ENCODE measurements around the gene SLC35B1.
A peak's percentile ranks its signal among the peaks of the same experiment; 100 is the strongest.

SLC35B1 gene

DNA sequence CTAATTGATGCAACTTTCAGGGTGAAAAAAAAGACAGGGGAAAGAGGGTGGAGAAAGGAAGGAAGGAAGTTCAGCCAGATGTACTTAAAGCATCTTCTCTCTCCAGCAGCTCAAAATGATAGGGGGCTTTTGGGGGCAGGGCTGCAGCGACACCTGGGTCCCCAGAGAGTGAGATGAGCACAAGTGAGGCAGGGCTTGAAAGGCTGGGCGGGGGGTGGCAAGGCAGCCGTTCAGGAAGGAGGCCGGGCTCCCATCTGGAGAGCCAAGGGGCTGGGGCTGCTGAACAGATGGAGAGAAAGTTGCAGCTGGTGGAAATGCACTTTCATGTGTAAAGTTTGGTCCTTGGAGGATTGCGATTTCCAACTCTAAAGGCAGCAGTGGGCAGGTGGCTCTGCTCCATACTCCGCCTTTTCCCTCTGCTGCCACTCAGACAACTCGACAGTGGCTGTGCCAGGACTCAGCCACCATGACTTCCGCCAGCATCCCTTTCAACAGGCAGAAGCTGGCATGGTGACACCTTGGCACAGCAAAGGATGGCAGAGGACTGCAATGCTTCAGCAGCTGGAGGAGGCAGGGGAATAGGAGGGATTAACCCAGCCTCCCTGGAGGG lies 7.7 kb downstream of the SLC35B1 start:
- Histone ChIP-seq H3K79me1 (ENCODE audit: low read length) (no peaks in the 10 kb centered on the region), H3K4me1 (ENCODE audit: control insufficient read depth, low read depth, low read length) (no peaks in the 10 kb centered on the region), H3K4ac (ENCODE audit: low read depth, low read length) (no peak overlapping the region), H2BK15ac (replicated peaks; ENCODE audit: low read depth) (no peak overlapping the region), H3K18ac (ENCODE audit: low read length) (no peak overlapping the region), H3K36me3 (ENCODE audit: control insufficient read depth, insufficient read depth, low read length) (peaks cover 14% of the 10 kb centered on the region), H4K8ac (ENCODE audit: low read depth, low read length) (no peak overlapping the region), H3K9ac (ENCODE audit: low read length) (no peak overlapping the region), H3K27ac (ENCODE audit: low read depth, low read length) (no peak overlapping the region), H3K4me3 (ENCODE audit: low read length) (no peak overlapping the region), H3K79me2 (ENCODE audit: control insufficient read depth, insufficient read depth, low read length) (no peaks in the 10 kb centered on the region), H3K4me2 (ENCODE audit: low read length) (no peak overlapping the region), H4K5ac (ENCODE audit: low read length) (no peak overlapping the region), H3K56ac (ENCODE audit: low read length) (no peak overlapping the region), H2BK5ac (ENCODE audit: low read length) (no peak overlapping the region), H2BK120ac (ENCODE audit: low read depth, low read length) (no peak overlapping the region), H3K23ac (ENCODE audit: low read length) (no peak overlapping the region), H3K27me3 (ENCODE audit: insufficient read depth, low read length, poor library complexity) (no peaks in the 10 kb centered on the region), H2AK5ac (ENCODE audit: low read length) (no peak overlapping the region)
- no CpG with 5 or more reads among the region's 8 CpGs for WGBS (ENCODE audit: extremely low coverage, insufficient coverage, low lambda C conversion rate)
- no peak for DNase-seq

DNA sequence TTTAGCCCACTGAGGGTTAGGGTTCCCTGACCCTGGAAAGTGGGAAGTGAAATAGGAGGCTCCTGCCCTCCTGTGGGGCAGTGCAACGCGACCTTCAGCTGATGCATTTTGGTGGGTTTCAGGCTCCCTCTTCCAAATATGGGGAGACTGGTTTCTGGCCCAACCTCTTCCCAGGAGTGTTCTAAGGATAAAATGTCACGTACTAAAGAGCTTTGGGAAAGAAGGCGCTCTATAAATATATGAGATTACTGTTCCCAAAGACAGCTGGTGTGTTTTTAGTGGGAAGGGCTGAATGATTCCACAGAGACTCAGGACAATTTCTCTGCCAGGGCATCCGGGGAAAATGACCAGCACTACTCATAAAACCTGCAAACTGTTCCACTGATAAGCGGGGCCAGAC lies 9.8 kb downstream of the SLC35B1 start:
- no CpG with 5 or more reads among the region's 6 CpGs for WGBS (ENCODE audit: extremely low coverage, insufficient coverage, low lambda C conversion rate)
- Histone ChIP-seq H3K4me1 (ENCODE audit: control insufficient read depth, low read depth, low read length) (no peaks in the 10 kb centered on the region), H3K18ac (ENCODE audit: low read length) (no peak overlapping the region), H3K56ac (ENCODE audit: low read length) (no peak overlapping the region), H4K8ac (ENCODE audit: low read depth, low read length) (no peak overlapping the region), H3K79me1 (ENCODE audit: low read length) (no peaks in the 10 kb centered on the region), H3K23ac (ENCODE audit: low read length) (no peak overlapping the region), H3K36me3 (ENCODE audit: control insufficient read depth, insufficient read depth, low read length) (peaks cover 7% of the 10 kb centered on the region), H3K4me3 (ENCODE audit: low read length) (no peak overlapping the region), H2BK15ac (replicated peaks; ENCODE audit: low read depth) (no peak overlapping the region), H3K4me2 (ENCODE audit: low read length) (no peak overlapping the region), H3K27me3 (ENCODE audit: insufficient read depth, low read length, poor library complexity) (no peaks in the 10 kb centered on the region), H2BK120ac (ENCODE audit: low read depth, low read length) (no peak overlapping the region), H2BK5ac (ENCODE audit: low read length) (no peak overlapping the region), H3K27ac (ENCODE audit: low read depth, low read length) (no peak overlapping the region), H3K79me2 (ENCODE audit: control insufficient read depth, insufficient read depth, low read length) (no peaks in the 10 kb centered on the region), H3K4ac (ENCODE audit: low read depth, low read length) (no peak overlapping the region), H4K5ac (ENCODE audit: low read length) (no peak overlapping the region), H3K9ac (ENCODE audit: low read length) (no peak overlapping the region), H2AK5ac (ENCODE audit: low read length) (no peak overlapping the region)
- no peak for DNase-seq

DNA sequence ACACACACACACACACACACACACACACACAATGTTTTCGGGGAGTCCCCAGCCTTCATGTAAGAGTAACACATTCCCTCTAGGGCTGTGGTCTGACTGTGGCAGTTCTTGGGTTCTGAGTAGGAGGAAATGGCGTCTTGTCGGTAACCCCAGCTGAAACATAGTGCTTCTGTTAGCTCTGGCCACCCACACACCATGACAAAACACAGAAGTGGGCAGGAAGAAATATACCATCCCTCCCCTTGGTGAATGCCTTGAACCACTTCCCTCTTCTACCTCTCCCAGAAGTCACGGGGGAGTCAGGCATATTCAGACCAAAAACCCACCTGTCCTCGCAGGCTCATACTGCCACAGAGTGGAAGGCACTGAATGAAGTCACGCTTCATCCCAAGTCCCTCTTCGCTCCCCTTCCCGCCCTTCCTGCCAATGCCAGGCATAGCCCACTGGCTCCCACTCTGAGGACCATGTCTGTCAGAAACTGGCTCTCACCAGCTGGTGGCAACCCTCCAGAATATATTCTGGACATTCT lies 11.5 kb downstream of the SLC35B1 start:
- Histone ChIP-seq H3K23ac (ENCODE audit: low read length) (no peak overlapping the region), H3K79me2 (ENCODE audit: control insufficient read depth, insufficient read depth, low read length) (no peaks in the 10 kb centered on the region), H3K4me3 (ENCODE audit: low read length) (no peak overlapping the region), H3K4me2 (ENCODE audit: low read length) (no peak overlapping the region), H4K5ac (ENCODE audit: low read length) (no peak overlapping the region), H3K56ac (ENCODE audit: low read length) (no peak overlapping the region), H3K79me1 (ENCODE audit: low read length) (no peaks in the 10 kb centered on the region), H3K27me3 (ENCODE audit: insufficient read depth, low read length, poor library complexity) (no peaks in the 10 kb centered on the region), H3K27ac (ENCODE audit: low read depth, low read length) (no peak overlapping the region), H3K18ac (ENCODE audit: low read length) (no peak overlapping the region), H2BK120ac (ENCODE audit: low read depth, low read length) (no peak overlapping the region), H3K4ac (ENCODE audit: low read depth, low read length) (no peak overlapping the region), H4K8ac (ENCODE audit: low read depth, low read length) (no peak overlapping the region), H2AK5ac (ENCODE audit: low read length) (no peak overlapping the region), H3K9ac (ENCODE audit: low read length) (no peak overlapping the region), H2BK15ac (replicated peaks; ENCODE audit: low read depth) (no peak overlapping the region), H3K36me3 (ENCODE audit: control insufficient read depth, insufficient read depth, low read length) (peaks cover 4% of the 10 kb centered on the region), H3K4me1 (ENCODE audit: control insufficient read depth, low read depth, low read length) (no peaks in the 10 kb centered on the region), H2BK5ac (ENCODE audit: low read length) (no peak overlapping the region)
- no CpG with 5 or more reads among the region's 8 CpGs for WGBS (ENCODE audit: extremely low coverage, insufficient coverage, low lambda C conversion rate)
- DNase-seq: no peak

DNA sequence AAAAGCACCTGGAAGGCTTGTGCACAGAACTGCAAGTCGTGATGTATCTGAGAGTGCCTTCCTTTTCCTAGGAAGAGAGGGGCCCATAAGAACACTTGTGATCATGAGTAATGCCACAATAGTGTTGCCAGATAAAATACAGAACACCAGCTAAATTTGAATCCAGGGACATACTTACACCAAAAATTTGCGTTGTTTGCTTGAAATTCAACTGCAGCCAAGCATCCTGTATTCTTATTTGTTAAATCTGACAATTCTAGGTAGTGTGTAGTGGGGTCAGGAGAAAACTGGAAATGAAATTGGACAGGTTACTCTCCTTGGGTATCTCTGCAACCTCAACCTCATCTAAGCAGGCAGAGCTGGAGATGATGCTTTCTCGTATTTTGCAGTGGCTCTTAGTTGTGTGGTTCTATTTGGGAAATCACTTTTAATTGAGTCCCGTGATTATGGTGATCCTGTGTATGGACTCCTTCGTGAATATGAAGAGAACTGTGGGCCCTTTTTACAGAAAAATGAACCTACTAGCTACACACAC lies 12.0 kb downstream of the SLC35B1 start:
- Histone ChIP-seq H3K4me3 (ENCODE audit: low read length) (no peak overlapping the region), H3K4me1 (ENCODE audit: control insufficient read depth, low read depth, low read length) (no peaks in the 10 kb centered on the region), H3K27ac (ENCODE audit: low read depth, low read length) (no peak overlapping the region), H4K8ac (ENCODE audit: low read depth, low read length) (no peak overlapping the region), H3K79me2 (ENCODE audit: control insufficient read depth, insufficient read depth, low read length) (no peaks in the 10 kb centered on the region), H3K56ac (ENCODE audit: low read length) (no peak overlapping the region), H2BK120ac (ENCODE audit: low read depth, low read length) (no peak overlapping the region), H2BK5ac (ENCODE audit: low read length) (no peak overlapping the region), H3K18ac (ENCODE audit: low read length) (no peak overlapping the region), H3K4ac (ENCODE audit: low read depth, low read length) (no peak overlapping the region), H3K27me3 (ENCODE audit: insufficient read depth, low read length, poor library complexity) (no peaks in the 10 kb centered on the region), H3K79me1 (ENCODE audit: low read length) (no peaks in the 10 kb centered on the region), H3K36me3 (ENCODE audit: control insufficient read depth, insufficient read depth, low read length) (peaks cover 2% of the 10 kb centered on the region), H3K4me2 (ENCODE audit: low read length) (no peak overlapping the region), H2AK5ac (ENCODE audit: low read length) (no peak overlapping the region), H3K23ac (ENCODE audit: low read length) (no peak overlapping the region), H4K5ac (ENCODE audit: low read length) (no peak overlapping the region), H2BK15ac (replicated peaks; ENCODE audit: low read depth) (no peak overlapping the region), H3K9ac (ENCODE audit: low read length) (no peak overlapping the region)
- DNase-seq: no peak
- no CpG with 5 or more reads among the region's 5 CpGs for WGBS (ENCODE audit: extremely low coverage, insufficient coverage, low lambda C conversion rate)

DNA sequence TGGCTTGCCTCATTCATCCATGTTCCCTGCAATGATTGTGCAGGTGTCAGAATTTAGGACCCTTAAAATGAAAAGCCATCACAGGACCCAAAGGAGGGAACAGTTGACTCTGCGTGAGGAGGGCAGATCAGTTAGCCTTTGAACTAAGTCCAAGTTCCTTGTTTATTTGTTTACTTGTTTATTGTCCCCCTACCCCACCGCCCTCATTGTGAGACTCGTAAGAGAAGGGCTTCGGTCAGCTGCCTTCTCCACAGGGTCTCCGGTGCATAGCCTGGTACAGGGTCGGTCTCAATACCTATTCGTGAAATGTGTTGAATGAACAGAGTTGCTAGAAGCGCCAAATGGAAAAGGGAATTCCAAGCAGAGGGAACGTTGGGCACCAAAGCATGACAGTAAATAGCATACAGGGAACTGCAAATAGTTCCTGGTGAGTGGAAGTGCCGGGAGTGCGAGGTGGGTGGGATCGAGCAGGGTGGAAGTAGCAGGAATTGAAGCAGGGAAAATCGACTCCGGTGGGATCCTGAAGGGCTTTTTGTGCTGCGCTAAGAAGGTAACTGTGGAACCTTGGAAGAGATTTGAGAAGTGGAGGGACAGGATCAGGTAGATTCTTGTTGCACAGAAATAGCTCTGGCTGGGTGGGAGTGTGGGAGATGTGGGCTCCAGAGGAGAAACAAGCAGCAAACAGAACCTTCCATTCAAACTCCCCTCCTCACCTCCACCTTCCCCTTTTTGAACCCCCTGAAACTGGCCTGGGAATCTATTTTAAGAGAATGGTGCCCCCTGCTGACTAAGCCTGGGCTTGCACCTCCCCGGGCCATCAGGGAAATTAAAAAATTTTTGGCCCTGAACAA lies 12.7 kb downstream of the SLC35B1 start:
- Histone ChIP-seq H2BK15ac (replicated peaks; ENCODE audit: low read depth) (no peak overlapping the region), H4K5ac (ENCODE audit: low read length) (no peak overlapping the region), H3K79me2 (ENCODE audit: control insufficient read depth, insufficient read depth, low read length) (no peaks in the 10 kb centered on the region), H3K27ac (ENCODE audit: low read depth, low read length) (no peak overlapping the region), H4K8ac (ENCODE audit: low read depth, low read length) (no peak overlapping the region), H3K4me3 (ENCODE audit: low read length) (no peak overlapping the region), H3K79me1 (ENCODE audit: low read length) (no peaks in the 10 kb centered on the region), H3K18ac (ENCODE audit: low read length) (no peak overlapping the region), H2AK5ac (ENCODE audit: low read length) (no peak overlapping the region), H2BK120ac (ENCODE audit: low read depth, low read length) (no peak overlapping the region), H3K36me3 (ENCODE audit: control insufficient read depth, insufficient read depth, low read length) (no peaks in the 10 kb centered on the region), H3K9ac (ENCODE audit: low read length) (peak overlapping the region; percentile 11), H3K23ac (ENCODE audit: low read length) (no peak overlapping the region), H3K4ac (ENCODE audit: low read depth, low read length) (no peak overlapping the region), H2BK5ac (ENCODE audit: low read length) (no peak overlapping the region), H3K4me1 (ENCODE audit: control insufficient read depth, low read depth, low read length) (no peaks in the 10 kb centered on the region), H3K56ac (ENCODE audit: low read length) (peak overlapping the region; percentile 52), H3K4me2 (ENCODE audit: low read length) (no peak overlapping the region), H3K27me3 (ENCODE audit: insufficient read depth, low read length, poor library complexity) (no peaks in the 10 kb centered on the region)
- no peak for DNase-seq
- WGBS (ENCODE audit: extremely low coverage, insufficient coverage, low lambda C conversion rate): no CpG with 5 or more reads among the region's 16 CpGs

All from mesendoderm (in vitro differentiated cells).